Measurements from ENCODE around the gene NOBOX. TPM values are rescaled to one million over a fixed set of nuclear protein-coding genes. Genes with fewer than 3 reads are reported as not detected.
"Not testable (repeated sequence)": the region's sequence is repeated elsewhere in the genome, so short reads cannot be mapped to it uniquely, and the experiment has no call there.

The NOBOX gene
- total RNA-seq, 2 experiments from 2014 or later: not detected

DNA sequence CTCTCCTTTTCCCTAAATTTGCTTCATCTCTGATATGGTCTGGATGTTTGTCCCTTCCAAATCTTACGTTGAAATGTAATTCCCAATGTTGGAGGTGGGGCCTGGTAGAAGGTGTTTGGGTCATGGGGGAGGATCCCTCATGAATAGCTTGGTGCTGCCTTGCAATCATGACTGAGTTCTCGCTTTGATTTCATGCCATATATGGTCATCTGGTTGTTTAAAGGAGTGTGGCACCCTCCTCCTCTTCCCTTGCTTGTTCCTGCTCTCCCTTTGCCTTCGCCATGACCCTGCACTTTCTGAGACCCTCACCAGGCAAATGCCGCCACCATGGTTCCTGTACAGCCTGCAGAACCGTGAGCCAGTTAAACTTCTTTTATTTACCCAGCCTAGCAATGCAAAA, 14.5 kb downstream of the NOBOX start:
- Mint-ChIP-seq H3K27me3 (ENCODE audit: low read depth) (no peaks in the 10 kb centered on the region), H3K4me1 (ENCODE audit: low read depth) (peaks cover 4% of the 10 kb centered on the region), H3K27ac (no peak overlapping the region), H3K36me3 (ENCODE audit: low read depth) (no peaks in the 10 kb centered on the region), H3K4me3 (no peak overlapping the region), H3K9me3 (ENCODE audit: insufficient read depth) (no peaks in the 10 kb centered on the region)
- ChIA-PET POLR2A (no interaction called here), CTCF (no interaction called here)
- DNase-seq (no peak), ATAC-seq (no peak)

- Mint-ChIP-seq H3K36me3 (ENCODE audit: low read depth) (no peaks in the 10 kb centered on the region), H3K9me3 (ENCODE audit: insufficient read depth) (no peaks in the 10 kb centered on the region), H3K4me1 (ENCODE audit: low read depth) (peaks cover 2% of the 10 kb centered on the region), H3K4me3 (no peak overlapping the region), H3K27me3 (ENCODE audit: low read depth) (no peaks in the 10 kb centered on the region), H3K27ac (no peak overlapping the region)
- POLR2A ChIA-PET: no interaction called here
- no peak for DNase-seq
- no peak for ATAC-seq
- CTCF ChIA-PET: interaction anchor here (1.3 kb wide), 1 partner anchor 51 kb away, joined by 3 read pairs; no protein-coding TSS in a partner anchor
Measured at GRCh38 chr7:144386741-144387140, 16.8 kb downstream of the NOBOX start.

GRCh38 chr7:144384555-144385245, 18.8 kb downstream of the NOBOX start:
- ChIA-PET POLR2A (no interaction called here), CTCF (no interaction called here)
- ATAC-seq (no peak), DNase-seq (no peak)
- Mint-ChIP-seq H3K27me3 (ENCODE audit: low read depth) (no peaks in the 10 kb centered on the region), H3K4me1 (ENCODE audit: low read depth) (no peaks in the 10 kb centered on the region), H3K4me3 (no peak overlapping the region), H3K9me3 (ENCODE audit: insufficient read depth) (no peaks in the 10 kb centered on the region), H3K36me3 (ENCODE audit: low read depth) (no peaks in the 10 kb centered on the region), H3K27ac (no peak overlapping the region)

DNA sequence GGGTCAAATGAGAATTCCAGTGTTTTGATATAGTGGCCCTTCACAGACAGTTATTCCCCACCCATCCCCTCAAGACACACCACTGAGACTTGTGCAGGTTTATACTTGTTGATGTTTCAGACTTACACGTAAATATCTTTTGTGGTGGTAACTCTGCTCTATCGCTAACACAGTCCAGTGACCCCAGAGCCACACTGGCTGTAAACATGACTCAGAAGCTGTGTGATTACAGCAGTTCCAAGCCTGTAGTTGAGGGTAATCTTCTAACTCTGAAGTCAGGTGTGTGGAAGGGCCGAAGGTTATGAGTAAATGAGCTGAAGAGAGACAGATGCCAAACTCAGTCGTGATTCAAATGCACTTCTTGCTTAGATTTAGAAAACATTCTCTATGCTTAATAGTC, 19.4 kb downstream of the NOBOX start:
- no peak for ATAC-seq
- no peak for DNase-seq
- Mint-ChIP-seq H3K36me3 (ENCODE audit: low read depth) (no peaks in the 10 kb centered on the region), H3K9me3 (ENCODE audit: insufficient read depth) (no peaks in the 10 kb centered on the region), H3K4me3 (no peak overlapping the region), H3K4me1 (ENCODE audit: low read depth) (no peaks in the 10 kb centered on the region), H3K27ac (no peak overlapping the region), H3K27me3 (ENCODE audit: low read depth) (no peaks in the 10 kb centered on the region)
- POLR2A ChIA-PET: no interaction called here
- CTCF ChIA-PET: no interaction called here

GRCh38 chr7:144379776-144380384, 23.6 kb downstream of the NOBOX start:
- ChIA-PET CTCF (interaction anchor here (3.5 kb wide), 1 partner anchor 12 kb away, joined by 19 read pairs; no protein-coding TSS in a partner anchor), POLR2A (no interaction called here)
- no peaks in the 10 kb centered on the region for H3K27me3 Mint-ChIP-seq (ENCODE audit: low read depth)
- no peaks in the 10 kb centered on the region for H3K9me3 Mint-ChIP-seq (ENCODE audit: insufficient read depth)
- H3K36me3 Mint-ChIP-seq (ENCODE audit: low read depth): peaks cover 2% of the 10 kb centered on the region
- no peak overlapping the region for H3K4me3 Mint-ChIP-seq
- DNase-seq (no peak), ATAC-seq (no peak)
- no peak overlapping the region for H3K27ac Mint-ChIP-seq
- H3K4me1 Mint-ChIP-seq (ENCODE audit: low read depth): no peaks in the 10 kb centered on the region

DNA sequence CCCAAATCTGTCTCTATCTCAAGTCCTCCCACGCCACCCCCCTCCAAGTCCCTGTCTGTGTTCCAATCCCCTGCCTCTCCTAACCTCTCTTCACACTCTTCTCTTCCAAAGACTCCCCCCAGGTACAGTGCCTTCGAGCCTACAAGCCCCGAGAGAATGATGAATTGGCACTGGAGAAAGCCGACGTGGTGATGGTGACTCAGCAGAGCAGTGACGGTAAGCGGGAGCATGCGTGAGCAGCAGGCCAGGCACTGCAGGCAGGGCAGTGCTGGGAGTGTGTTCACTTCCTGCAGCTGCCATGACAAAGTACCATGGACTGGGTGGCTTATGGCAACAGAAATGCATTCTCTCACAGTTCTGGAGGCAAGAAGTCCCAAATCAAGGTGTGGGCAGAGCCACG, 24.8 kb downstream of the NOBOX start:
- ATAC-seq: no peak
- no peaks in the 10 kb centered on the region for H3K4me1 Mint-ChIP-seq (ENCODE audit: low read depth)
- H3K27me3 Mint-ChIP-seq (ENCODE audit: low read depth): no peaks in the 10 kb centered on the region
- H3K27ac Mint-ChIP-seq: no peak overlapping the region
- no peak overlapping the region for H3K4me3 Mint-ChIP-seq
- ChIA-PET POLR2A (no interaction called here), CTCF (interaction anchor here (3.5 kb wide), 1 partner anchor 13 kb away, joined by 19 read pairs; no protein-coding TSS in a partner anchor)
- H3K36me3 Mint-ChIP-seq (ENCODE audit: low read depth): peaks cover 2% of the 10 kb centered on the region
- DNase-seq: no peak
- H3K9me3 Mint-ChIP-seq (ENCODE audit: insufficient read depth): no peaks in the 10 kb centered on the region

- POLR2A ChIA-PET; H3K4me1 Mint-ChIP-seq (ENCODE audit: low read depth); H3K36me3 Mint-ChIP-seq (ENCODE audit: low read depth); DNase-seq; H3K4me3 Mint-ChIP-seq; H3K27ac Mint-ChIP-seq; H3K27me3 Mint-ChIP-seq (ENCODE audit: low read depth); ATAC-seq; H3K9me3 Mint-ChIP-seq (ENCODE audit: insufficient read depth); CTCF ChIA-PET: not testable (repeated sequence)
Measured at GRCh38 chr7:144369221-144369620, 34.3 kb downstream of the NOBOX start.

DNA sequence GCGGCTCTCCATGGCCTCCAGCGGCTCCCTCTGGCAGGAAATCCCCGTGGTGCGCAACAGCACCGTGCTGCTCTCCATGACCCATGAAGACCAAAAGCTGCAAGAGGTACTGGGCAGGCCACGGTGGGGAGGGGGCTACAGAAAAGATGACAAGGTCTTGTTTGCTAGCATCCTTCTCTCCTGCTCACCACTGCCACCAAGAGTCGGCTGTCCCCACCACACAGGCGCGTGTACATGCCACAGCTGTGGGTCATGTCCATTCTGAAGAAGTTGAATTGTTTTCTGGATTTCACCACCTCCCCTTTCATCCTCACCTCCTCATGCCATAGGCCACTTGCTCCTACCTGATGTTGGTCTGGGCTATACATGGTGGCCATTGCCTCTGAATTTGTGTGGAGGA, 36.2 kb downstream of the NOBOX start:
- CTCF ChIA-PET; ATAC-seq; H3K27ac Mint-ChIP-seq; H3K36me3 Mint-ChIP-seq (ENCODE audit: low read depth); H3K9me3 Mint-ChIP-seq (ENCODE audit: insufficient read depth); H3K4me3 Mint-ChIP-seq; DNase-seq; H3K27me3 Mint-ChIP-seq (ENCODE audit: low read depth); POLR2A ChIA-PET; H3K4me1 Mint-ChIP-seq (ENCODE audit: low read depth): not testable (repeated sequence)

DNA sequence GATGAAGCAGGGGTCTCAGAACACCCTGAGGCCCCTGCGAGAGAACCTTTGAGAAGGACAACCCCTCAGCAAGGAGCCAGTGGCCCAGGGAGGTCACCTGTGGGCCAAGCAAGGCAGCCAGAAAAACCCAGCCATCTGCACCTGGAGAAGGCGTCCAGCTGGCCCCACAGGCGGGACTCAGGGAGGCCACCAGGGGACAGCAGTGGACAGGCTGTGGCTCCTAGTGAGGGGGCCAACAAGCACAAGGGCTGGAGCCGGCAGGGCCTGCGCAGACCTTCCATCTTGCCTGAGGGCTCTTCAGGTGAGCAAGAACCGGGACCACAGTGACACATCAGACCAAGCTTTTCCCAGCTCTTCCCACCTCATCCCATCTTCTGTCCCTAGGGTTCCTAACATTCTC, 38.0 kb downstream of the NOBOX start:
- ATAC-seq; H3K27ac Mint-ChIP-seq; H3K4me1 Mint-ChIP-seq (ENCODE audit: low read depth); POLR2A ChIA-PET; H3K9me3 Mint-ChIP-seq (ENCODE audit: insufficient read depth); CTCF ChIA-PET; H3K36me3 Mint-ChIP-seq (ENCODE audit: low read depth); H3K27me3 Mint-ChIP-seq (ENCODE audit: low read depth); H3K4me3 Mint-ChIP-seq; DNase-seq: not testable (repeated sequence)

DNA sequence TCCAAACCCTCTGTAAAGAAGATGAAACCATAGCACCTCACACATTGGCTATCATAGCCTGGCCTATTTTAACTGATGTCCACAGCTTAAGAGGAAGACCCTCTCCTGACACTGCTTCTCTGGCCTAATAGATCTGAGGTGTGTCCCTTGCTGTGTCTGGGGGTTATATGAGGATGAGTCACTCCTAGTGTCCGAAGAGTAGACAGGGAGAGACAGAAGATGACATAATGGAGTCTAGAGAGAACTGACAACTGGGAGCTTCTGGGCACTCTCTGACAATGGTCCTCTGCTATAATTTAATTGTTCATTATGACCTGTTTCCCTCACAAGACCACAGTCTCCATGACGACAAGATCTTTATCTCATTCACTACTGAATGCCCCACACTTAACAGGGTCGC, 41.4 kb downstream of the NOBOX start:
- H3K4me1 Mint-ChIP-seq (ENCODE audit: low read depth); DNase-seq; H3K9me3 Mint-ChIP-seq (ENCODE audit: insufficient read depth); POLR2A ChIA-PET; H3K36me3 Mint-ChIP-seq (ENCODE audit: low read depth); CTCF ChIA-PET; H3K27ac Mint-ChIP-seq; H3K4me3 Mint-ChIP-seq; H3K27me3 Mint-ChIP-seq (ENCODE audit: low read depth): not testable (repeated sequence)
- ATAC-seq: peak; percentile 35

DNA sequence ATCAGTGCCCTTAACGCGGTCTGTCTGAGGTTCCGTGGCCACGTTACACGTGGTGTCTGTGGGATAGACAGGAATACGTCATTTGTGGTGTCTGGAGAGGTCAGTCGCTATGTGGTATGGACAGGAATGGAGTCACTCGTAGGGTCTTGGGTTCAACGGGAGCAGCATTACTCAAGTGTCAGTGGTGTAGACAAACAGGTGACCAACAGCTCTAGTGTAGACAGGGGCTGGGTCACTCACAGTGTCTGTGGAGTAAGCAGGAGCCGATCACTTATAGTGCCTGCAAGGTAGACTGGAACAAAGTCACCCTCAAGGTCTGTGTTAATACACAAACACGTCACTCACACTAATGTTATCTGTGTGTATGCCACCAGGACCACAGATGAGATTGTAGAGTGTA, 46.6 kb downstream of the NOBOX start:
- ATAC-seq; CTCF ChIA-PET; H3K36me3 Mint-ChIP-seq (ENCODE audit: low read depth); DNase-seq; H3K4me3 Mint-ChIP-seq; H3K27ac Mint-ChIP-seq; H3K9me3 Mint-ChIP-seq (ENCODE audit: insufficient read depth); POLR2A ChIA-PET; H3K27me3 Mint-ChIP-seq (ENCODE audit: low read depth): not testable (repeated sequence)
- peaks cover 15% of the 10 kb centered on the region for H3K4me1 Mint-ChIP-seq (ENCODE audit: low read depth)

GRCh38 chr7:144356185-144356584, 47.3 kb downstream of the NOBOX start:
- H3K27me3 Mint-ChIP-seq (ENCODE audit: low read depth); H3K36me3 Mint-ChIP-seq (ENCODE audit: low read depth); H3K9me3 Mint-ChIP-seq (ENCODE audit: insufficient read depth); H3K27ac Mint-ChIP-seq; ATAC-seq; DNase-seq; CTCF ChIA-PET; H3K4me3 Mint-ChIP-seq; POLR2A ChIA-PET: not testable (repeated sequence)
- peaks cover 15% of the 10 kb centered on the region for H3K4me1 Mint-ChIP-seq (ENCODE audit: low read depth)
